GM23338 (cell line): ENCODE measurements around the gene RGSL1. TPM values are rescaled to one million over a fixed set of nuclear protein-coding genes. Genes with fewer than 3 reads are reported as not detected.

Experiments
- ATAC-seq: fragments of 200-7000 bp; cut with Tn5 transposase; 3 replicates; pipeline ENCODE4 v1.9.1; 2020
- DNase-seq: peaks from one replicate; pipeline ENCODE4 v3.0.0-alpha.2; 2015; ENCODE audit warnings: low spot score
- H2AFZ ChIP-seq: fragments of 200-600 bp; sonication (generic); 2 replicates; pipeline ENCODE4 v1.8.0; 2016; ENCODE audit warnings: antibody characterized with exemption, mild to moderate bottlenecking, moderate library complexity
- H3F3A ChIP-seq: fragments of 200-600 bp; sonication (generic); replicated peaks from 2 replicates; pipeline ENCODE4 v1.8.0; 2017; ENCODE audit warnings: antibody characterized with exemption, mixed run types, low read depth
- H3K27ac ChIP-seq: fragments of 200-600 bp; sonication (generic); 2 replicates; pipeline ENCODE4 v1.6.1; 2016; ENCODE audit warnings: low read depth
- H3K27me3 ChIP-seq: fragments of 200-600 bp; sonication (generic); 2 replicates; pipeline ENCODE4 v1.8.0; 2016; ENCODE audit warnings: mild to moderate bottlenecking, mixed run types, moderate library complexity; ENCODE audit not compliant: insufficient read depth
- H3K36me3 ChIP-seq: fragments of 200-600 bp; sonication (generic); 2 replicates; pipeline ENCODE4 v1.8.0; 2016; ENCODE audit warnings: mild to moderate bottlenecking; ENCODE audit not compliant: insufficient read depth
- H3K4me1 ChIP-seq: fragments of 200-600 bp; sonication (generic); 2 replicates; pipeline ENCODE4 v1.8.0; 2016; ENCODE audit warnings: mild to moderate bottlenecking, moderate library complexity; ENCODE audit not compliant: insufficient read depth
- H3K4me2 ChIP-seq: fragments of 200-600 bp; sonication (generic); 2 replicates; pipeline ENCODE4 v1.7.1; 2017; ENCODE audit warnings: mixed run types
- H3K4me3 ChIP-seq: fragments of 200-600 bp; sonication (generic); 2 replicates; pipeline ENCODE4 v1.6.1; 2016; ENCODE audit warnings: mixed run types
- H3K79me2 ChIP-seq: fragments of 200-600 bp; sonication (generic); replicated peaks from 2 replicates; pipeline ENCODE4 v1.8.0; 2017; ENCODE audit warnings: mild to moderate bottlenecking; ENCODE audit not compliant: insufficient read depth
- H3K9me2 ChIP-seq: fragments of 200-600 bp; sonication (generic); 2 replicates; pipeline ENCODE4 v1.8.0; 2017; ENCODE audit not compliant: insufficient read depth
- H4K20me1 ChIP-seq: fragments of 200-600 bp; sonication (generic); replicated peaks from 2 replicates; pipeline ENCODE4 v1.8.0; 2017; ENCODE audit warnings: mild to moderate bottlenecking; ENCODE audit not compliant: insufficient read depth
- H3K27ac Mint-ChIP-seq: 2 replicates; pipeline ENCODE4 v1.8.0; 2020; ENCODE audit warnings: inconsistent platforms, mild to moderate bottlenecking, moderate library complexity, mixed read lengths
- H3K27me3 Mint-ChIP-seq: 3 replicates; pipeline ENCODE4 v1.8.0; 2022; ENCODE audit warnings: low read depth, mild to moderate bottlenecking, moderate library complexity, mixed read lengths, inconsistent platforms; ENCODE audit not compliant: insufficient read depth, poor library complexity
- H3K36me3 Mint-ChIP-seq: 3 replicates; pipeline ENCODE4 v1.8.0; 2021; ENCODE audit warnings: low read depth, mild to moderate bottlenecking, inconsistent platforms, moderate library complexity, mixed read lengths
- H3K4me1 Mint-ChIP-seq: 3 replicates; pipeline ENCODE4 v1.8.0; 2020; ENCODE audit warnings: mild to moderate bottlenecking, inconsistent platforms, mixed read lengths
- H3K4me3 Mint-ChIP-seq: 3 replicates; pipeline ENCODE4 v1.8.0; 2021; ENCODE audit warnings: moderate library complexity, mild to moderate bottlenecking, inconsistent platforms, mixed read lengths
- H3K9me3 Mint-ChIP-seq: 3 replicates; pipeline ENCODE4 v1.8.0; 2020; ENCODE audit warnings: moderate library complexity, mild to moderate bottlenecking, inconsistent platforms, mixed read lengths
- JUNB ChIP-seq: IDR thresholded peaks from one replicate; pipeline ENCODE4 v1.6.1; 2016; ENCODE audit warnings: antibody characterized with exemption; ENCODE audit not compliant: unreplicated experiment
- NANOG ChIP-seq: IDR thresholded peaks from 2 replicates; pipeline ENCODE4 v1.6.1; 2016; ENCODE audit warnings: antibody characterized with exemption, borderline replicate concordance
- STAT1 ChIP-seq: IDR thresholded peaks from one replicate; pipeline ENCODE4 v1.6.1; 2016; ENCODE audit warnings: antibody characterized with exemption; ENCODE audit not compliant: unreplicated experiment
- long read RNA-seq: library from polyadenylated mRNA; unstranded; transcript quantifications from one replicate; pipeline ENCODE4 v2.0.0, GENCODE V29; 2020; ENCODE audit not compliant: unreplicated experiment
- polyA plus RNA-seq: library from polyadenylated mRNA; unstranded; fragments of >200 nt; fragmentation: Nextera tagmentation; extraction: Ambion mirVana; gene quantifications from 2 replicates; pipeline ENCODE4 v1.2.1, GENCODE V29; 2016
- total RNA-seq: library from RNA; depleted of rRNA; stranded (reverse); fragments of >200 nt; shearing (Covaris generic); gene quantifications from 2 replicates; pipeline ENCODE4 v1.2.3, GENCODE V29; 2014; rRNA removed
- TF ChIP-seq, protein P1 (sequence below): fragments of 250-450 bp; sonication (Bioruptor Pico); IDR thresholded peaks from 2 replicates; pipeline ENCODE4 v1.5.0; 2020; ENCODE audit warnings: mild to moderate bottlenecking, moderate library complexity
- TF ChIP-seq, protein P2 (sequence below), 2 experiments: fragments of 200-600 bp in 1 of 2; sonication (generic) in 1 of 2; conservative IDR thresholded peaks; 2 replicates each; pipeline versions ENCODE4 v1.5.1 to v1.6.1; 2016 to 2017; ENCODE audit warnings: antibody characterized with exemption in 2 of 2, low read depth in 2 of 2, mild to moderate bottlenecking in 2 of 2, moderate library complexity in 1 of 2
- TF ChIP-seq, protein P3 (sequence below): IDR thresholded peaks from one replicate; pipeline ENCODE4 v1.6.1; 2018; ENCODE audit warnings: antibody characterized with exemption; ENCODE audit not compliant: unreplicated experiment
- TF ChIP-seq, protein P4 (sequence below): IDR thresholded peaks from 2 replicates; pipeline ENCODE4 v1.6.1; 2016; ENCODE audit warnings: antibody characterized with exemption

The RGSL1 gene
- not detected in 2 replicates for total RNA-seq
- not detected in 2 replicates for polyA plus RNA-seq
- long read RNA-seq: 0 reads

DNA sequence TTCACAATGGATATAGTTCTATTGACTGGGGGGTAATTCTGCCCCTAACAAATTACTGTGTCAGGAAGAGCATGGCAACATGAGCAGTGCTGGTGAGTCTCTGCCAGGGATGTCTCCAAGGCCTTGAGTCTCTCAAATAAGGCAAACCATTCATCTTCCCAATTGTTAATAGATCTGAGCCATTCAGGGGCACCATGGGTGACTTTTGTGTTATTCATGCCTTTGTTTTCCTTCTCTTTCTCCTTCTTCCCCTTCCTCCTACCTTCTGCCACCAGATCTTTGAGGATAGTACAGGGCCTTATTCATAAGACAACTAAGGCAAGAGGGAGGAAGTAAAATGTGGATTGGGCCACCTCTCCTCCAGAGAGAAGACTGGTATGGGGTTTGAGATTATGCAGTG, at the start of gene RGSL1:
Gene RGSL1 (plus strand): TSS at position 60 of the 400 bp plus-strand sequence. CDS start 20 bp downstream, at position 80.
- Histone ChIP-seq H2AFZ (no peak within 1 kb of the TSS), H3K27me3 (no peaks in the 10 kb centered on the region), H4K20me1 (no peaks in the 10 kb centered on the region), H3K4me1 (peaks cover 9% of the 10 kb centered on the region), H3K36me3 (no peaks in the 10 kb centered on the region), H3K9me2 (peaks cover 6% of the 10 kb centered on the region; the same call in 1 of the 2 replicates), H3K4me3 (no peak within 1 kb of the TSS), H3K4me2 (no peak within 1 kb of the TSS), H3F3A (no peaks in the 10 kb centered on the region), H3K27ac (no peak within 1 kb of the TSS), H3K79me2 (no peaks in the 10 kb centered on the region)
- Mint-ChIP-seq H3K36me3 (no peaks in the 10 kb centered on the region), H3K27ac (no peak within 1 kb of the TSS), H3K4me1 (peaks cover 36% of the 10 kb centered on the region), H3K9me3 (peaks cover 5% of the 10 kb centered on the region; the same call in 1 of the 3 replicates), H3K4me3 (no peak within 1 kb of the TSS), H3K27me3 (peaks cover 5% of the 10 kb centered on the region)
- TF ChIP-seq, protein P1, sequence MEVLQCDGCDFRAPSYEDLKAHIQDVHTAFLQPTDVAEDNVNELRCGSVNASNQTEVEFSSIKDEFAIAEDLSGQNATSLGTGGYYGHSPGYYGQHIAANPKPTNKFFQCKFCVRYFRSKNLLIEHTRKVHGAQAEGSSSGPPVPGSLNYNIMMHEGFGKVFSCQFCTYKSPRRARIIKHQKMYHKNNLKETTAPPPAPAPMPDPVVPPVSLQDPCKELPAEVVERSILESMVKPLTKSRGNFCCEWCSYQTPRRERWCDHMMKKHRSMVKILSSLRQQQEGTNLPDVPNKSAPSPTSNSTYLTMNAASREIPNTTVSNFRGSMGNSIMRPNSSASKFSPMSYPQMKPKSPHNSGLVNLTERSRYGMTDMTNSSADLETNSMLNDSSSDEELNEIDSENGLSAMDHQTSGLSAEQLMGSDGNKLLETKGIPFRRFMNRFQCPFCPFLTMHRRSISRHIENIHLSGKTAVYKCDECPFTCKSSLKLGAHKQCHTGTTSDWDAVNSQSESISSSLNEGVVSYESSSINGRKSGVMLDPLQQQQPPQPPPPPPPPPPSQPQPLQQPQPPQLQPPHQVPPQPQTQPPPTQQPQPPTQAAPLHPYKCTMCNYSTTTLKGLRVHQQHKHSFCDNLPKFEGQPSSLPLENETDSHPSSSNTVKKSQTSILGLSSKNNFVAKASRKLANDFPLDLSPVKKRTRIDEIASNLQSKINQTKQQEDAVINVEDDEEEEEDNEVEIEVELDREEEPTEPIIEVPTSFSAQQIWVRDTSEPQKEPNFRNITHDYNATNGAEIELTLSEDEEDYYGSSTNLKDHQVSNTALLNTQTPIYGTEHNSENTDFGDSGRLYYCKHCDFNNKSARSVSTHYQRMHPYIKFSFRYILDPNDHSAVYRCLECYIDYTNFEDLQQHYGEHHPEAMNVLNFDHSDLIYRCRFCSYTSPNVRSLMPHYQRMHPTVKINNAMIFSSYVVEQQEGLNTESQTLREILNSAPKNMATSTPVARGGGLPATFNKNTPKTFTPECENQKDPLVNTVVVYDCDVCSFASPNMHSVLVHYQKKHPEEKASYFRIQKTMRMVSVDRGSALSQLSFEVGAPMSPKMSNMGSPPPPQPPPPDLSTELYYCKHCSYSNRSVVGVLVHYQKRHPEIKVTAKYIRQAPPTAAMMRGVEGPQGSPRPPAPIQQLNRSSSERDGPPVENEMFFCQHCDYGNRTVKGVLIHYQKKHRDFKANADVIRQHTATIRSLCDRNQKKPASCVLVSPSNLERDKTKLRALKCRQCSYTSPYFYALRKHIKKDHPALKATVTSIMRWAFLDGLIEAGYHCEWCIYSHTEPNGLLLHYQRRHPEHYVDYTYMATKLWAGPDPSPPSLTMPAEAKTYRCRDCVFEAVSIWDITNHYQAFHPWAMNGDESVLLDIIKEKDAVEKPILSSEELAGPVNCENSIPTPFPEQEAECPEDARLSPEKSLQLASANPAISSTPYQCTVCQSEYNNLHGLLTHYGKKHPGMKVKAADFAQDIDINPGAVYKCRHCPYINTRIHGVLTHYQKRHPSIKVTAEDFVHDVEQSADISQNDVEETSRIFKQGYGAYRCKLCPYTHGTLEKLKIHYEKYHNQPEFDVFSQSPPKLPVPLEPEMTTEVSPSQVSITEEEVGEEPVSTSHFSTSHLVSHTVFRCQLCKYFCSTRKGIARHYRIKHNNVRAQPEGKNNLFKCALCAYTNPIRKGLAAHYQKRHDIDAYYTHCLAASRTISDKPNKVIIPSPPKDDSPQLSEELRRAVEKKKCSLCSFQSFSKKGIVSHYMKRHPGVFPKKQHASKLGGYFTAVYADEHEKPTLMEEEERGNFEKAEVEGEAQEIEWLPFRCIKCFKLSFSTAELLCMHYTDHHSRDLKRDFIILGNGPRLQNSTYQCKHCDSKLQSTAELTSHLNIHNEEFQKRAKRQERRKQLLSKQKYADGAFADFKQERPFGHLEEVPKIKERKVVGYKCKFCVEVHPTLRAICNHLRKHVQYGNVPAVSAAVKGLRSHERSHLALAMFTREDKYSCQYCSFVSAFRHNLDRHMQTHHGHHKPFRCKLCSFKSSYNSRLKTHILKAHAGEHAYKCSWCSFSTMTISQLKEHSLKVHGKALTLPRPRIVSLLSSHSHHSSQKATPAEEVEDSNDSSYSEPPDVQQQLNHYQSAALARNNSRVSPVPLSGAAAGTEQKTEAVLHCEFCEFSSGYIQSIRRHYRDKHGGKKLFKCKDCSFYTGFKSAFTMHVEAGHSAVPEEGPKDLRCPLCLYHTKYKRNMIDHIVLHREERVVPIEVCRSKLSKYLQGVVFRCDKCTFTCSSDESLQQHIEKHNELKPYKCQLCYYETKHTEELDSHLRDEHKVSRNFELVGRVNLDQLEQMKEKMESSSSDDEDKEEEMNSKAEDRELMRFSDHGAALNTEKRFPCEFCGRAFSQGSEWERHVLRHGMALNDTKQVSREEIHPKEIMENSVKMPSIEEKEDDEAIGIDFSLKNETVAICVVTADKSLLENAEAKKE (CRISPR knock-in tag): peak; percentile 63
- TF ChIP-seq, protein P2, sequence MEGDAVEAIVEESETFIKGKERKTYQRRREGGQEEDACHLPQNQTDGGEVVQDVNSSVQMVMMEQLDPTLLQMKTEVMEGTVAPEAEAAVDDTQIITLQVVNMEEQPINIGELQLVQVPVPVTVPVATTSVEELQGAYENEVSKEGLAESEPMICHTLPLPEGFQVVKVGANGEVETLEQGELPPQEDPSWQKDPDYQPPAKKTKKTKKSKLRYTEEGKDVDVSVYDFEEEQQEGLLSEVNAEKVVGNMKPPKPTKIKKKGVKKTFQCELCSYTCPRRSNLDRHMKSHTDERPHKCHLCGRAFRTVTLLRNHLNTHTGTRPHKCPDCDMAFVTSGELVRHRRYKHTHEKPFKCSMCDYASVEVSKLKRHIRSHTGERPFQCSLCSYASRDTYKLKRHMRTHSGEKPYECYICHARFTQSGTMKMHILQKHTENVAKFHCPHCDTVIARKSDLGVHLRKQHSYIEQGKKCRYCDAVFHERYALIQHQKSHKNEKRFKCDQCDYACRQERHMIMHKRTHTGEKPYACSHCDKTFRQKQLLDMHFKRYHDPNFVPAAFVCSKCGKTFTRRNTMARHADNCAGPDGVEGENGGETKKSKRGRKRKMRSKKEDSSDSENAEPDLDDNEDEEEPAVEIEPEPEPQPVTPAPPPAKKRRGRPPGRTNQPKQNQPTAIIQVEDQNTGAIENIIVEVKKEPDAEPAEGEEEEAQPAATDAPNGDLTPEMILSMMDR (conservative IDR thresholded peaks at IDR 0.05; ENCODE audit: low read depth in 2 of 2): no peak
- no peak for DNase-seq
- ATAC-seq: peak; percentile 45; the same call in 2 of the 3 replicates

DNA sequence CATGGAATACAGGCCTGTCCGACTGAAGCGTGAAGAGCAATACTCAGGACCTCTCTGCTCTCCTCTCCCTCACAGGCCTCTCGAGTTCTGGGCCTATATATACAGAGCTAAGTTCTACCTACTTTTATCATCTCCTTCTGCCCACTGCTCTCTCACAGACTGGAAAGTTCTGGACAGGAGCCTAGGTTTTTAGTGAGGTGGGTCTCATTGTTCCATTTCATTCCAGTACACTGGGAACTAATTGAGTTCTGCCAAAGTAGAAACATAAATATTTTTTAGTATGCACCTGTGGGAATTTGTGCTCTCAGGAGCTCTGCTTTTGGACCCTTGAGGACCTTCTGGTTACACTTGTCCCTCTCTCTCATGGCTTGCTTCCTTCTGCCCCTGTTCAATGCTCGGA, 49.4 kb upstream of the RGSL1 start, which contains the start of gene TEDDM1:
Gene TEDDM1 (minus strand): TSS at position 101 of the 400 bp plus-strand sequence. CDS start 182 bp downstream, outside the sequence.
- no peak within 1 kb of the TSS for H3K4me3 Mint-ChIP-seq
- Histone ChIP-seq H3K4me3 (no peak within 1 kb of the TSS), H3K9me2 (peaks cover 7% of the 10 kb centered on the region; the same call in 1 of the 2 replicates), H3K4me1 (no peaks in the 10 kb centered on the region), H3K27ac (no peak within 1 kb of the TSS), H3K36me3 (no peaks in the 10 kb centered on the region), H3K4me2 (no peak within 1 kb of the TSS), H4K20me1 (no peaks in the 10 kb centered on the region), H2AFZ (no peak within 1 kb of the TSS), H3K79me2 (no peaks in the 10 kb centered on the region), H3F3A (no peaks in the 10 kb centered on the region), H3K27me3 (no peaks in the 10 kb centered on the region)
- DNase-seq: no peak
- no peaks in the 10 kb centered on the region for H3K9me3 Mint-ChIP-seq
- peaks cover 21% of the 10 kb centered on the region for H3K4me1 Mint-ChIP-seq
- peaks cover 4% of the 10 kb centered on the region for H3K27me3 Mint-ChIP-seq
- H3K36me3 Mint-ChIP-seq: no peaks in the 10 kb centered on the region
- no peak for ATAC-seq
- H3K27ac Mint-ChIP-seq: no peak within 1 kb of the TSS
- TF ChIP-seq, protein P3, sequence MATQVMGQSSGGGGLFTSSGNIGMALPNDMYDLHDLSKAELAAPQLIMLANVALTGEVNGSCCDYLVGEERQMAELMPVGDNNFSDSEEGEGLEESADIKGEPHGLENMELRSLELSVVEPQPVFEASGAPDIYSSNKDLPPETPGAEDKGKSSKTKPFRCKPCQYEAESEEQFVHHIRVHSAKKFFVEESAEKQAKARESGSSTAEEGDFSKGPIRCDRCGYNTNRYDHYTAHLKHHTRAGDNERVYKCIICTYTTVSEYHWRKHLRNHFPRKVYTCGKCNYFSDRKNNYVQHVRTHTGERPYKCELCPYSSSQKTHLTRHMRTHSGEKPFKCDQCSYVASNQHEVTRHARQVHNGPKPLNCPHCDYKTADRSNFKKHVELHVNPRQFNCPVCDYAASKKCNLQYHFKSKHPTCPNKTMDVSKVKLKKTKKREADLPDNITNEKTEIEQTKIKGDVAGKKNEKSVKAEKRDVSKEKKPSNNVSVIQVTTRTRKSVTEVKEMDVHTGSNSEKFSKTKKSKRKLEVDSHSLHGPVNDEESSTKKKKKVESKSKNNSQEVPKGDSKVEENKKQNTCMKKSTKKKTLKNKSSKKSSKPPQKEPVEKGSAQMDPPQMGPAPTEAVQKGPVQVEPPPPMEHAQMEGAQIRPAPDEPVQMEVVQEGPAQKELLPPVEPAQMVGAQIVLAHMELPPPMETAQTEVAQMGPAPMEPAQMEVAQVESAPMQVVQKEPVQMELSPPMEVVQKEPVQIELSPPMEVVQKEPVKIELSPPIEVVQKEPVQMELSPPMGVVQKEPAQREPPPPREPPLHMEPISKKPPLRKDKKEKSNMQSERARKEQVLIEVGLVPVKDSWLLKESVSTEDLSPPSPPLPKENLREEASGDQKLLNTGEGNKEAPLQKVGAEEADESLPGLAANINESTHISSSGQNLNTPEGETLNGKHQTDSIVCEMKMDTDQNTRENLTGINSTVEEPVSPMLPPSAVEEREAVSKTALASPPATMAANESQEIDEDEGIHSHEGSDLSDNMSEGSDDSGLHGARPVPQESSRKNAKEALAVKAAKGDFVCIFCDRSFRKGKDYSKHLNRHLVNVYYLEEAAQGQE: no peak
- no peak for TF ChIP-seq NANOG
- TF ChIP-seq, protein P4, sequence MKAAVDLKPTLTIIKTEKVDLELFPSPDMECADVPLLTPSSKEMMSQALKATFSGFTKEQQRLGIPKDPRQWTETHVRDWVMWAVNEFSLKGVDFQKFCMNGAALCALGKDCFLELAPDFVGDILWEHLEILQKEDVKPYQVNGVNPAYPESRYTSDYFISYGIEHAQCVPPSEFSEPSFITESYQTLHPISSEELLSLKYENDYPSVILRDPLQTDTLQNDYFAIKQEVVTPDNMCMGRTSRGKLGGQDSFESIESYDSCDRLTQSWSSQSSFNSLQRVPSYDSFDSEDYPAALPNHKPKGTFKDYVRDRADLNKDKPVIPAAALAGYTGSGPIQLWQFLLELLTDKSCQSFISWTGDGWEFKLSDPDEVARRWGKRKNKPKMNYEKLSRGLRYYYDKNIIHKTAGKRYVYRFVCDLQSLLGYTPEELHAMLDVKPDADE: no peak
- TF ChIP-seq JUNB: no peak
- no peak for TF ChIP-seq STAT1
